Measurements from ENCODE around the gene CCDC3. TPM values are rescaled to one million over a fixed set of nuclear protein-coding genes. Genes with fewer than 3 reads are reported as not detected.

The CCDC3 gene
- total and polyA plus RNA-seq, 3 donors from 2014 or later = 30.6 to 35.5 (median 33.3) TPM

GRCh38 chr10:12847361-12847975 is 154.0 kb downstream of the CCDC3 start:
- 78 to 83% methylated on average over 4 to 14 of the region's 14 CpGs for WGBS, 2 donors
- H3K9me3 ChIP-seq = no peaks in the 10 kb centered on the region
- H3K4me1 ChIP-seq = peaks cover 17% of the 10 kb centered on the region
- intact Hi-C loops (cut with DNase I; ENCODE audit: low total_unique reads) = no loop called here
- H3K36me3 ChIP-seq (ENCODE audit: low read depth, missing control alignments) = no peaks in the 10 kb centered on the region
- H3K4me3 ChIP-seq = no peak overlapping the region
- H3K27ac ChIP-seq = no peak overlapping the region
- TF ChIP-seq CTCF (IDR thresholded peaks at IDR 0.05) (peak in 2 of 3 experiments; percentile 29 to 32), POLR2A (IDR thresholded peaks at IDR 0.05) (no peak)
- DNase-seq = peak; percentile 55
- no peaks in the 10 kb centered on the region for H3K27me3 ChIP-seq

GRCh38 chr10:12846718-12847117 is 154.8 kb downstream of the CCDC3 start:
- TF ChIP-seq CTCF (IDR thresholded peaks at IDR 0.05) = no peak
- TF ChIP-seq POLR2A (IDR thresholded peaks at IDR 0.05) = no peak
- no peak overlapping the region for H3K27ac ChIP-seq
- DNase-seq = no peak
- peaks cover 17% of the 10 kb centered on the region for H3K4me1 ChIP-seq
- H3K36me3 ChIP-seq (ENCODE audit: low read depth, missing control alignments) = no peaks in the 10 kb centered on the region
- H3K27me3 ChIP-seq = no peaks in the 10 kb centered on the region
- H3K9me3 ChIP-seq = no peaks in the 10 kb centered on the region
- WGBS, 2 donors = 50 to 100% methylated on average over 1 of the region's 1 CpG
- no peak overlapping the region for H3K4me3 ChIP-seq
- intact Hi-C loops (cut with DNase I; ENCODE audit: low total_unique reads) = no loop called here

Small RNA genes within 50 kb of the gene (small RNA-seq; reads per million reads assigned to genes)
- 0 to 0.18 reads per million in 2 donors for gene RNA5SP300

Other genes with a start within 250 kb of the CCDC3 start
- 100 to 1,000 TPM in 1 of 2 donors, 10 to 100 TPM in 1; 87.5 to 109 TPM for gene OPTN, start 98.5 kb upstream of the CCDC3 start, total RNA-seq
- gene OPTN, start 98.5 kb upstream of the CCDC3 start, polyA plus RNA-seq (ENCODE audit: insufficient read depth, low read depth, low replicate concordance) = 130 TPM
- 1 to 10 TPM; 2.0 to 5.3 TPM for gene MCM10, start 159.8 kb upstream of the CCDC3 start, total RNA-seq
- 2.1 TPM for gene MCM10, start 159.8 kb upstream of the CCDC3 start, polyA plus RNA-seq (ENCODE audit: insufficient read depth, low read depth, low replicate concordance)
- gene UCMA, start 232.7 kb upstream of the CCDC3 start, total RNA-seq = under 1 TPM in 1 of 2 donors, not detected in 1; 0.43 TPM
- not detected for gene UCMA, start 232.7 kb upstream of the CCDC3 start, polyA plus RNA-seq (ENCODE audit: insufficient read depth, low read depth, low replicate concordance)